ENCODE results near the gene RASL11B. TPM values are rescaled to one million over a fixed set of nuclear protein-coding genes. Genes with fewer than 3 reads are reported as not detected.

The RASL11B gene
- polyA plus RNA-seq, 1 experiment = 0.20 TPM

GRCh38 chr4:52867163-52867562 lies 5.0 kb downstream of the RASL11B start:
- POLR2A ChIA-PET = no interaction called here
- Histone ChIP-seq H3K36me3 (ENCODE audit: control insufficient read depth, insufficient read depth, low read length) (peaks cover 1% of the 10 kb centered on the region), H3K27me3 (ENCODE audit: control insufficient read depth, insufficient read depth, low read length) (no peaks in the 10 kb centered on the region), H3K4me3 (ENCODE audit: low read depth, low read length) (no peak overlapping the region)
- no peak for TF ChIP-seq CTCF (IDR thresholded peaks at IDR 0.05; ENCODE audit: insufficient read depth, low read depth, low read length)
- no peak for DNase-seq (ENCODE audit: low read depth)
- CTCF ChIA-PET = interaction anchor here (1.7 kb wide), 1 partner anchor 90 kb away, joined by 5 read pairs; no protein-coding TSS in a partner anchor

GRCh38 chr4:52868133-52868532 lies 6.0 kb downstream of the RASL11B start:
- no peak for DNase-seq (ENCODE audit: low read depth)
- TF ChIP-seq CTCF (IDR thresholded peaks at IDR 0.05; ENCODE audit: insufficient read depth, low read depth, low read length) = no peak
- Histone ChIP-seq H3K27me3 (ENCODE audit: control insufficient read depth, insufficient read depth, low read length) (no peaks in the 10 kb centered on the region), H3K36me3 (ENCODE audit: control insufficient read depth, insufficient read depth, low read length) (peaks cover 1% of the 10 kb centered on the region), H3K4me3 (ENCODE audit: low read depth, low read length) (no peak overlapping the region)
- POLR2A ChIA-PET = no interaction called here
- CTCF ChIA-PET = interaction anchor here (1.2 to 1.7 kb wide), 3 partner anchors 15 to 89 kb away, joined by 3 to 5 read pairs (median 3); no protein-coding TSS in a partner anchor

GRCh38 chr4:52869196-52869595 lies 7.1 kb downstream of the RASL11B start:
- H3K27me3 ChIP-seq (ENCODE audit: control insufficient read depth, insufficient read depth, low read length) = no peaks in the 10 kb centered on the region
- DNase-seq (ENCODE audit: low read depth) = no peak
- ChIA-PET POLR2A (no interaction called here), CTCF (interaction anchor here (1.6 kb wide), 1 partner anchor 14 kb away, joined by 3 read pairs; no protein-coding TSS in a partner anchor)
- no peak for TF ChIP-seq CTCF (IDR thresholded peaks at IDR 0.05; ENCODE audit: insufficient read depth, low read depth, low read length)
- H3K4me3 ChIP-seq (ENCODE audit: low read depth, low read length) = no peak overlapping the region
- H3K36me3 ChIP-seq (ENCODE audit: control insufficient read depth, insufficient read depth, low read length) = peaks cover 1% of the 10 kb centered on the region

- CTCF ChIA-PET = interaction anchor here (1.6 kb wide), 1 partner anchor 14 kb away, joined by 3 read pairs; no protein-coding TSS in a partner anchor
- DNase-seq (ENCODE audit: low read depth) = no peak
These were observed 7.5 kb downstream of the RASL11B start for GRCh38 chr4:52869656-52870055.

GRCh38 chr4:52870225-52870624 lies 8.1 kb downstream of the RASL11B start:
- no peak for DNase-seq (ENCODE audit: low read depth)
- POLR2A ChIA-PET = no interaction called here
- CTCF ChIA-PET = no interaction called here
- no peak for TF ChIP-seq CTCF (IDR thresholded peaks at IDR 0.05; ENCODE audit: insufficient read depth, low read depth, low read length)
- no peak overlapping the region for H3K4me3 ChIP-seq (ENCODE audit: low read depth, low read length)
- no peaks in the 10 kb centered on the region for H3K27me3 ChIP-seq (ENCODE audit: control insufficient read depth, insufficient read depth, low read length)
- peaks cover 1% of the 10 kb centered on the region for H3K36me3 ChIP-seq (ENCODE audit: control insufficient read depth, insufficient read depth, low read length)

More at GRCh38 chr4:52869656-52870055, 7.5 kb downstream of the RASL11B start:
- no peak for TF ChIP-seq CTCF (IDR thresholded peaks at IDR 0.05; ENCODE audit: insufficient read depth, low read depth, low read length)
- Histone ChIP-seq H3K4me3 (ENCODE audit: low read depth, low read length) (no peak overlapping the region), H3K36me3 (ENCODE audit: control insufficient read depth, insufficient read depth, low read length) (peaks cover 1% of the 10 kb centered on the region), H3K27me3 (ENCODE audit: control insufficient read depth, insufficient read depth, low read length) (no peaks in the 10 kb centered on the region)
- POLR2A ChIA-PET = no interaction called here

Measured in BJ (cell line).